Sigmoid colon (tissue), 4 donors: ENCODE measurements around the gene SORCS1.

Experiments used
- CTCF ChIP-seq, 4 experiments: fragments of 450-650 bp in 3 of 4; fragments of 200-600 bp in 1 of 4; IDR thresholded peaks; one replicate each; pipeline ENCODE4 v1.5.1; 2016 to 2019; ENCODE audit warnings: antibody characterized with exemption in 4 of 4, mild to moderate bottlenecking in 3 of 4, moderate library complexity in 2 of 4
- EP300 ChIP-seq, 4 donors: sonication (generic); formaldehyde crosslinking; IDR thresholded peaks; one replicate each; pipeline ENCODE4 v1.6.1; 2017; ENCODE audit warnings: antibody characterized with exemption in 4 of 4
- POLR2A ChIP-seq, 2 donors: fragments of 450-650 bp; IDR thresholded peaks; one replicate each; pipeline ENCODE4 v1.6.1; 2016; ENCODE audit warnings: antibody characterized with exemption in 2 of 2, mild to moderate bottlenecking in 2 of 2, moderate library complexity in 2 of 2
- POLR2AphosphoS5 ChIP-seq, 4 donors: sonication (generic); formaldehyde crosslinking; IDR thresholded peaks; one replicate each; pipeline ENCODE4 v1.6.1; 2017; ENCODE audit warnings: antibody characterized with exemption in 4 of 4

DNA sequence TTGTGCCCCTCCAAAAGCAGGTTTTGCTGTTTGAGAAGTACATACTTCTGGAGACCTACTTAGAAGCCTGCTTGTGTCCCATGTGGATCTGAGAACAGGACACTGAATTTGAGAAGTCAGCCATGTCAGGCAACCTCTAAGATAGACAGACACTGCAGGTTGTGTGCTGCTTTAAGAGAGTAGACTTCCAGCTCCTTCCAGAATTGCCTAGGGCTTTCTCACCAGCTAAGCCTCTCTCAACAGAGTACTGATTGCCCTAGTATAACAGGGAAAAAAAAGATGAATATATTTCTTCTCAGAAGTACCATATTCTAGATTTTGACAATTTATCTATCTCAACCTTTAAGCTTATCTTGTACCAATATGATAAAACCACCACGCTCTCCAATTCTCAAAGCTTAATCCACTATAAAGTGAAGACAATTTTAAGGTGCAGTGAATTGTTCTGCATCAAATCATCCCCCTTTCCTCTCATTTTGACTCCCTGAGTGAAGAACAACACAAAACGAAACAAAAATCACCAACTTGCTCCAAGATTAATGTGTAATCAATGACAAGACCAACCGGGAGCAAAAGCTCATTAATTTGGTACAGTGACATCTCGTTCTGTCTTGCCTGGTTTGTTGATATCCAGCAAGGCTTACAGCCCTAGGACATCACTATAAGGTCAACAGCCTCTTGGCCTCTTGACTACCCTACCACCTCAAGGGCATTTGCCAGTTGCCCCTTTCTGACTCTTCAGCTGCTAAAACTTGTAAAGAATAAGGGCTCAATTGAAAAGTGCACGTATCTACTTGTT is 214.6 kb downstream of the SORCS1 start:
- no peak for TF ChIP-seq POLR2A (IDR thresholded peaks at IDR 0.05)
- no peak for TF ChIP-seq EP300 (IDR thresholded peaks at IDR 0.05)
- no peak for TF ChIP-seq CTCF (IDR thresholded peaks at IDR 0.05)
- TF ChIP-seq POLR2AphosphoS5 (IDR thresholded peaks at IDR 0.05) = no peak
